ENCODE results near the gene IGHMBP2. TPM values are rescaled to one million over a fixed set of nuclear protein-coding genes. Genes with fewer than 3 reads are reported as not detected.

Gene IGHMBP2
- total and polyA plus RNA-seq, 7 donors: 5.4 to 41.3 (median 15.7) TPM

DNA sequence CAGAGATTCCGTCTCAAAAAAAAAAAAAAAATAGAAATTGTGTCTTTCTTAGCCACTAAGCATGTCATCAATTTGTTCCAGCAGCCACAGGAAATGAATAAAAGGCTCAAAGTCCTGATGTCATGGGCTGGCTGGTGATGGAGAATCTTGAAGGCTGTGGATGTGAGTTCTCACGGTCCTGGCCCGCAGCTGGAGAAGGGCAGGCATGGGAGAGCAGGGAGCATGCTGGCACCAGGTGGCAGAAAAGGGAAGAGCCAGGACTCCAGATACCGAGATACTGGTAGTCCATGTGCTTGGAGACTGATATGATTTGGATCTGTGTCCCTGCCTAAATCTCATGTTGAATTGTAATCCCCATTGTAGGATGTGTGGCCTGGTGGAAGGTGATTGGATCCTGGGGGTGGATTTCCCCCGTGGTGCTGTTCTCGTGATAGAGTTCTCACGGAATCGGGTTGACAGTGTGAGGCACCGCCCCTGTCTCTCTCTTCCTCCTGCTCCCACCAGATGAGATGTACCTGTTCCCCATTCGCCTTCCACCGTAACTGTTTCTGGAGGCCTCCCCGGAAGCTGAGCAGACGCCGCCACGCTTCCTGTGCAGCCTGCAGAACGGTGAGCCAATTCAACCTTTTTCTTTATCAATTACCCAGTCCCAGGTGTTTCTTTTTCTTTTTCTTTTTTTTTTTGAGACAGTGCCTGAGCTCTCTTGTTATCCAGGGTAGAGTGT lies 59.0 kb downstream of the IGHMBP2 start:
- DNase-seq: peak; percentile 68
- no peaks in the 10 kb centered on the region for H3K27me3 ChIP-seq
- intact Hi-C loops (cut with DNase I): no loop called here
- H3K27ac ChIP-seq: no peak overlapping the region
- no peaks in the 10 kb centered on the region for H3K36me3 ChIP-seq
- no peak overlapping the region for H3K4me3 ChIP-seq
- WGBS, 2 donors: 64 to 77% methylated on average over 16 of the region's 16 CpGs
- H3K9me3 ChIP-seq: peaks cover 0 to 3% (median 0%) of the 10 kb centered on the region in 4 donors
- H3K4me1 ChIP-seq: no peaks in the 10 kb centered on the region
- TF ChIP-seq CTCF (IDR thresholded peaks at IDR 0.05) (peak; percentile 8 to 21 (median 13)), POLR2AphosphoS5 (IDR thresholded peaks at IDR 0.05) (no peak)

- 91 to 93% methylated on average over 3 of the region's 3 CpGs for WGBS, 2 donors
- peaks cover 0 to 5% (median 0%) of the 10 kb centered on the region in 4 donors for H3K4me1 ChIP-seq
- no peak overlapping the region for H3K4me3 ChIP-seq
- H3K27me3 ChIP-seq: no peaks in the 10 kb centered on the region
- no peaks in the 10 kb centered on the region for H3K36me3 ChIP-seq
- no peaks in the 10 kb centered on the region for H3K9me3 ChIP-seq
- TF ChIP-seq CTCF (IDR thresholded peaks at IDR 0.05) (no peak), EP300 (IDR thresholded peaks at IDR 0.05) (no peak), POLR2A (IDR thresholded peaks at IDR 0.05) (no peak), POLR2AphosphoS5 (IDR thresholded peaks at IDR 0.05) (no peak)
- peak; percentile 27 for DNase-seq
- intact Hi-C loops (cut with DNase I): no loop called here
- no peak overlapping the region for H3K27ac ChIP-seq
Measured at GRCh38 chr11:68963779-68964178, 60.1 kb downstream of the IGHMBP2 start.

DNA sequence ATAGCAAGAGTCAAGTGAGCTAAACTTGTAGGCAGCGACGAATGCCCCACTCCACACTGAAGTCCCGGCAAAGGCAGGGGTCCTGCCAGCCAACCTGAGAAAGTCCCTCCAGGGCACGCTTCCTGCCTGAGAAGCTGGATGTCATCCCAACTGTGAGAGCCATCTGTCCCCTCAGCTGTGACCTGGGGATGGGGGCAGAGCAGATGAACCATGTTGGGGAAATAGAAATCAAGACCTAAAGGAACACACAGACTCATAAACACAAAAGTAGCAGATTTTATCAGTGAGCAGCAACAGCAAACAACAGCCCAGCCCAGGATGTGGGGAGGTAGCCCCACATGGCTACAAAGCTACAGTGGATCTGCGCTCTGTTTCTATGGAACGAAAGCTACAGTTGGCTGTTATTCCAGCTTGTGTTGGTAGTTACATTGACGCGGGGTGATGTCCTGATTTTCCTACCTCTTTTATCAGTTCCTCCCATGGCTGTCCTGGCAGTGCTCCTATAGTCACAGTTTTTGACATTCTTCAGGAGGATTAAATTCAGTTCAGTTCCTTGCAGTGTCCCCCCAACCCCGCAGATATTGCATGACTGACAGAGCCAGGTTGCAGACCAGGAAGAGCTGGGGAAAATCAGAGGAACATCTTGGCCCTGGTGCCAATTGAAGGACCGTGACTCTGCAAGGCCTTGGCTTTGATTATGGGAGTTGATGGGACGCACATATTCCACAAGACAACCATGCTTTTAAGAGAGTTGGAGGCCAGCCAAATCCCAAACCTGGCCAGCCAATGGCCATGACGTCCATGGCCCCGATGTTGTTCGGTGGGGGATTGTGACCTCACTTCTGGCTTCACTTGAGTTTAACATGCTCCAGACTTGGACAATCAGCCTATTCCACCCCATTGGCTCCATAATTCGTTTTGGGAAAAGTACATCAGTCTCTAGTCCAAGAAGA lies 62.5 kb downstream of the IGHMBP2 start:
- H3K27me3 ChIP-seq: no peaks in the 10 kb centered on the region
- WGBS, 2 donors: 86 to 88% methylated on average over 15 of the region's 15 CpGs
- DNase-seq: peak; percentile 57
- no peaks in the 10 kb centered on the region for H3K36me3 ChIP-seq
- no peaks in the 10 kb centered on the region for H3K9me3 ChIP-seq
- intact Hi-C loops (cut with DNase I): no loop called here
- no peak overlapping the region for H3K27ac ChIP-seq
- peaks cover 0 to 9% (median 0%) of the 10 kb centered on the region in 4 donors for H3K4me1 ChIP-seq
- TF ChIP-seq CTCF (IDR thresholded peaks at IDR 0.05) (no peak), EP300 (IDR thresholded peaks at IDR 0.05) (no peak), POLR2AphosphoS5 (IDR thresholded peaks at IDR 0.05) (no peak), POLR2A (IDR thresholded peaks at IDR 0.05) (no peak)
- H3K4me3 ChIP-seq: no peak overlapping the region

- intact Hi-C loops (cut with DNase I): no loop called here
- DNase-seq: no peak
- H3K9me3 ChIP-seq: no peaks in the 10 kb centered on the region
- H3K27ac ChIP-seq: peak overlapping the region in 1 of 4 donors; percentile 27
- peaks cover 0 to 9% (median 0%) of the 10 kb centered on the region in 4 donors for H3K4me1 ChIP-seq
- no peaks in the 10 kb centered on the region for H3K36me3 ChIP-seq
- TF ChIP-seq POLR2AphosphoS5 (IDR thresholded peaks at IDR 0.05) (no peak), POLR2A (IDR thresholded peaks at IDR 0.05) (no peak), CTCF (IDR thresholded peaks at IDR 0.05) (no peak), EP300 (IDR thresholded peaks at IDR 0.05) (no peak)
- WGBS, 2 donors: 86 to 92% methylated on average over 9 of the region's 9 CpGs
- H3K27me3 ChIP-seq: no peaks in the 10 kb centered on the region
- no peak overlapping the region for H3K4me3 ChIP-seq
Measured at GRCh38 chr11:68966894-68967780, 63.4 kb downstream of the IGHMBP2 start.

All from sigmoid colon (tissue), 7 donors.